Activated CD8-positive, alpha-beta T cell treated with anti-CD3 and anti-CD28 coated beads, Interleukin-2, amount 10 ng/mL, durations not matched to agents 7 days and 5 days (primary cell): ENCODE data around the gene USP5. TPM values are rescaled to one million over a fixed set of nuclear protein-coding genes. Genes with fewer than 3 reads are reported as not detected.
"Not testable (repeated sequence)": the region's sequence is repeated elsewhere in the genome, so short reads cannot be mapped to it uniquely, and the experiment has no call there.

Experiments used
- ATAC-seq: fragments of 150-1000 bp; cut with Tn5 transposase; one replicate; pipeline ENCODE4 v1.10.0; 2021; ENCODE audit warnings: moderate library complexity
- CTCF ChIA-PET: fragments of 350-600 bp; sonication (Branson Sonifier 250); formaldehyde crosslinking; loops from one replicate; lab custom pipeline; 2021; ENCODE audit warnings: antibody characterized with exemption; lab: Charles Lee
- POLR2A ChIA-PET: fragments of 350-600 bp; sonication (Branson Sonifier 250); formaldehyde crosslinking; loops from one replicate; lab custom pipeline; 2021; ENCODE audit warnings: antibody characterized with exemption; lab: Charles Lee
- DNase-seq: peaks from one replicate; pipeline ENCODE4 v3.0.0-alpha.2; 2020
- H3K27ac Mint-ChIP-seq: one replicate; pipeline ENCODE4 v1.8.0; 2021; ENCODE audit warnings: mild to moderate bottlenecking, mixed read lengths
- H3K27me3 Mint-ChIP-seq: one replicate; pipeline ENCODE4 v1.8.0; 2021; ENCODE audit warnings: low read depth, mixed read lengths
- H3K36me3 Mint-ChIP-seq: one replicate; pipeline ENCODE4 v1.8.0; 2021; ENCODE audit warnings: low read depth, mixed read lengths
- H3K4me1 Mint-ChIP-seq: one replicate; pipeline ENCODE4 v1.8.0; 2021; ENCODE audit warnings: low read depth, mixed read lengths
- H3K4me3 Mint-ChIP-seq: one replicate; pipeline ENCODE4 v1.8.0; 2021; ENCODE audit warnings: mild to moderate bottlenecking, mixed read lengths
- H3K9me3 Mint-ChIP-seq: one replicate; pipeline ENCODE4 v1.8.0; 2022; ENCODE audit warnings: mixed read lengths; ENCODE audit not compliant: insufficient read depth
- total RNA-seq, 2 experiments: library from RNA; stranded (reverse); gene quantifications; one replicate each; pipeline ENCODE4 v1.2.3, GENCODE V29; 2021

Gene USP5
- total RNA-seq, 2 experiments from 2014 or later: 105 to 108 TPM

- Mint-ChIP-seq H3K9me3 (no peaks in the 10 kb centered on the region), H3K36me3 (peaks cover 70% of the 10 kb centered on the region), H3K27me3 (no peaks in the 10 kb centered on the region), H3K4me3 (peak overlapping the region; percentile 98), H3K4me1 (peaks cover 47% of the 10 kb centered on the region), H3K27ac (peak overlapping the region; percentile 96)
- ATAC-seq (no peak), DNase-seq (no peak)
- ChIA-PET POLR2A (interaction anchor here (0.5 to 6.8 kb wide), 15 partner anchors 13 to 254 kb away, joined by 3 to 93 read pairs (median 3); partner anchors contain the start of genes C12orf57, CDCA3, MLF2 and PTPN6), CTCF (interaction anchor here (1.8 to 4.4 kb wide), 4 partner anchors 14 to 72 kb away, joined by 4 to 31 read pairs (median 18); partner anchors contain the start of genes CDCA3 and USP5)
Measured at GRCh38 chr12:6866163-6866919, 14.4 kb downstream of the USP5 start.

GRCh38 chr12:6866920-6867412, 15.0 kb downstream of the USP5 start:
- peak overlapping the region; percentile 96 for H3K27ac Mint-ChIP-seq
- H3K4me3 Mint-ChIP-seq: peak overlapping the region; percentile 98
- no peaks in the 10 kb centered on the region for H3K9me3 Mint-ChIP-seq
- peaks cover 76% of the 10 kb centered on the region for H3K36me3 Mint-ChIP-seq
- peaks cover 53% of the 10 kb centered on the region for H3K4me1 Mint-ChIP-seq
- ChIA-PET CTCF (interaction anchor here (1.1 to 4.4 kb wide), 7 partner anchors 14 to 143 kb away, joined by 3 to 31 read pairs (median 12); partner anchors contain the start of genes CDCA3, COPS7A and USP5), POLR2A (interaction anchor here (0.5 to 6.8 kb wide), 17 partner anchors 12 to 254 kb away, joined by 3 to 93 read pairs (median 3); partner anchors contain the start of genes C12orf57, CDCA3, PTPN6 and RNU7-1)
- H3K27me3 Mint-ChIP-seq: no peaks in the 10 kb centered on the region
- DNase-seq (no peak), ATAC-seq (peak; percentile 4)

GRCh38 chr12:6867413-6868210, 15.7 kb downstream of the USP5 start, which contains the start of gene TPI1:
Gene TPI1 (plus strand): TSS chr12:6867531. CDS start chr12:6867567, 36 bp downstream.
- peak within 1 kb of the TSS; percentile 96 for H3K27ac Mint-ChIP-seq
- DNase-seq: peak; percentile 85
- peaks cover 77% of the 10 kb centered on the region for H3K36me3 Mint-ChIP-seq
- no peaks in the 10 kb centered on the region for H3K9me3 Mint-ChIP-seq
- H3K4me1 Mint-ChIP-seq: peaks cover 58% of the 10 kb centered on the region
- peak within 1 kb of the TSS; percentile 98 for H3K4me3 Mint-ChIP-seq
- no peaks in the 10 kb centered on the region for H3K27me3 Mint-ChIP-seq
- POLR2A ChIA-PET: interaction anchor here (0.9 to 6.8 kb wide), 17 partner anchors 14 to 255 kb away, joined by 3 to 93 read pairs (median 3); partner anchors contain the start of genes C12orf57, CDCA3, PTPN6 and RNU7-1
- CTCF ChIA-PET: interaction anchor here (0.6 to 4.4 kb wide), 11 partner anchors 15 to 870 kb away, joined by 3 to 31 read pairs (median 9); partner anchors contain the start of genes CDCA3, COPS7A, PTPN6 and USP5
- ATAC-seq: peak; percentile 70

GRCh38 chr12:6868211-6869048, 16.5 kb downstream of the USP5 start:
- Mint-ChIP-seq H3K36me3 (peaks cover 74% of the 10 kb centered on the region), H3K9me3 (no peaks in the 10 kb centered on the region), H3K27me3 (no peaks in the 10 kb centered on the region), H3K27ac (peak overlapping the region; percentile 94), H3K4me1 (peaks cover 58% of the 10 kb centered on the region), H3K4me3 (peak overlapping the region; percentile 98)
- ChIA-PET CTCF (interaction anchor here (0.7 to 6.1 kb wide), 26 partner anchors 13 to 245 kb away, joined by 3 to 121 read pairs (median 6); partner anchors contain the start of genes CDCA3, COPS7A, LAG3 and LPCAT3), POLR2A (interaction anchor here (0.9 to 6.8 kb wide), 14 partner anchors 14 to 124 kb away, joined by 3 to 93 read pairs (median 6); partner anchors contain the start of genes C12orf57, CDCA3, RNU7-1 and USP5)
- DNase-seq (no peak), ATAC-seq (no peak)

- Mint-ChIP-seq H3K36me3 (peaks cover 71% of the 10 kb centered on the region), H3K4me1 (peaks cover 61% of the 10 kb centered on the region), H3K27ac (peak overlapping the region; percentile 94), H3K9me3 (no peaks in the 10 kb centered on the region), H3K4me3 (peak overlapping the region; percentile 98), H3K27me3 (no peaks in the 10 kb centered on the region)
- DNase-seq: peak; percentile 91
- CTCF ChIA-PET: interaction anchor here (0.6 to 6.1 kb wide), 41 partner anchors 8 to 530 kb away, joined by 3 to 121 read pairs (median 5); partner anchors contain the start of genes C12orf57, CDCA3, COPS7A and LAG3
- POLR2A ChIA-PET: interaction anchor here (0.6 to 6.8 kb wide), 15 partner anchors 16 to 96 kb away, joined by 3 to 93 read pairs (median 4); partner anchors contain the start of genes C12orf57, CDCA3, RNU7-1 and USP5
- peak; percentile 5 for ATAC-seq
Measured at GRCh38 chr12:6869049-6870021, 17.4 kb downstream of the USP5 start.

- H3K4me1 Mint-ChIP-seq: peaks cover 67% of the 10 kb centered on the region
- CTCF ChIA-PET: interaction anchor here (1.3 to 6.1 kb wide), 12 partner anchors 15 to 243 kb away, joined by 3 to 121 read pairs (median 8); partner anchors contain the start of genes CDCA3, PTPN6 and USP5
- peak overlapping the region; percentile 96 for H3K27ac Mint-ChIP-seq
- peaks cover 66% of the 10 kb centered on the region for H3K36me3 Mint-ChIP-seq
- not testable (repeated sequence) for H3K27me3 Mint-ChIP-seq, H3K9me3 Mint-ChIP-seq, DNase-seq, ATAC-seq
- H3K4me3 Mint-ChIP-seq: peak overlapping the region; percentile 13
- POLR2A ChIA-PET: interaction anchor here (0.9 to 6.8 kb wide), 5 partner anchors 17 to 55 kb away, joined by 3 to 93 read pairs (median 24); partner anchors contain the start of genes CDCA3 and USP5
Measured at GRCh38 chr12:6870304-6870703, 18.4 kb downstream of the USP5 start.

GRCh38 chr12:6871052-6871957, 19.4 kb downstream of the USP5 start:
- Mint-ChIP-seq H3K27me3 (no peaks in the 10 kb centered on the region), H3K9me3 (no peaks in the 10 kb centered on the region), H3K36me3 (peaks cover 63% of the 10 kb centered on the region), H3K27ac (peak overlapping the region; percentile 96), H3K4me3 (peak overlapping the region; percentile 94), H3K4me1 (peaks cover 65% of the 10 kb centered on the region)
- peak; percentile 15 for ATAC-seq
- ChIA-PET POLR2A (interaction anchor here (0.9 to 3.6 kb wide), 8 partner anchors 11 to 236 kb away, joined by 3 to 47 read pairs (median 14); partner anchors contain the start of genes C12orf57, CDCA3, RNU7-1 and USP5), CTCF (interaction anchor here (0.7 to 6.1 kb wide), 19 partner anchors 11 to 301 kb away, joined by 3 to 121 read pairs (median 14); partner anchors contain the start of genes C12orf57, CDCA3, COPS7A and ENO2)
- DNase-seq: peak; percentile 72
